ENCODE results near the gene INPP5D. TPM values are rescaled to one million over a fixed set of nuclear protein-coding genes. Genes with fewer than 3 reads are reported as not detected.
"Not testable (repeated sequence)": the region's sequence is repeated elsewhere in the genome, so short reads cannot be mapped to it uniquely, and the experiment has no call there.

INPP5D gene
- total RNA-seq, 1 experiment from 2014 or later, result 2.6 TPM

DNA sequence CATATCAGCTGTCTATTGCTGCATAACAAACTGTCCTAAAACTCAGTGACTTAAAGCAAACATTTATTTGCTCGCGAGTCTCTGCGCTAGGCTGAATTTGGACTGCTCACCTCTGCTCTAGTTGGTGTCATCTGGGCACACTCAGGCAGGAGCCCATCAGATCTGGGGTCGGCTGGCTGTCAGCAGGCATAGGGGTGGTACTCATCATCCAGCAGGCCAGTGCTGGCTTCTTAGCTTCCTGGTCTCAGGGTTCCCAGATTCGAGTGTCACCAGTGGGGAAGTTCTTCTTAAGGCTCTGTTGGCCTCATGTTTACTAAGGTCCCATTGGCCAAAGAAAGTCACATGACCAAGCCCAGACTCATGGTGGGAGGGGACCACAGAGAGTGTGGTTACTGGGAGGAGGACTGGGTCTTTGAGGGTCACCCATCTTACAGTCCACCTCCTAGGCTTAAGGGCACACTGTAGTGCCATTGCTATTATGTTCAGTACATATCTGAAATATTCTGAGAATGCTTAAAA lies 119.8 kb downstream of the INPP5D start:
- Histone ChIP-seq H3K27me3 (replicated peaks) (no peaks in the 10 kb centered on the region), H3K4me3 (no peak overlapping the region), H3K36me3 (no peaks in the 10 kb centered on the region; the same call in 1 of the 2 replicates), H3K9me3 (replicated peaks) (no peaks in the 10 kb centered on the region; the same call in 1 of the 2 replicates), H3K4me1 (replicated peaks) (no peaks in the 10 kb centered on the region), H3K27ac (no peak overlapping the region)
- DNase-seq (ENCODE audit: low read depth in 1 of 2, low spot score in 2 of 2), result no peak

DNA sequence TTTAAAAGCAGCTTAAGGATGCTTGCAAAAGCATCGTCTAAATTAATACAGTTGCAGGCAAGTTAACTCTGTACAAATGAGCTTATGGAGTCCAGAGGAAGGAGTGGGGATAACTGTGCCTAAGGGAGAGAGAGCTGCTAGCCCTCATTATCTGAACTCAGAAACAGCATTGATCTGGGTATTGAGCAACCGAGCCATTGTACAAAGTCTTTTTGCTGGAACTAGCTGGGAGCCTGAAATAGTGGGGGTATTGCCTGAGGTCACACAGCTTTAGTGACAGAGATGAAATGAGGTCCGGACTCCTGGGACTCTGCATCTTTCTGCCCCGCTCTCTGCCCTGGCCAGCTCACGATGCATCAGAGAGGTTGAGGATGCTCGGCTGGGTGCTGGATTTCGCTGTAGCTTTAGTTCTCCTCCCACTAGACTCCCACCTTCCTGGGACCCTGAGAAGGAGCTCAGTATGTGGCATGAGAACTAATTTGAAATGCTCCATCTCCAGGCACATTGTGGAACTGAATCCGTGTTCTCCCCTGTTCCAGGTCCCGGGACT lies 123.8 kb downstream of the INPP5D start:
- Histone ChIP-seq H3K4me3 (no peak overlapping the region), H3K36me3 (no peaks in the 10 kb centered on the region; the same call in 1 of the 2 replicates), H3K9me3 (replicated peaks) (no peaks in the 10 kb centered on the region; the same call in 1 of the 2 replicates), H3K27ac (no peak overlapping the region), H3K27me3 (replicated peaks) (no peaks in the 10 kb centered on the region), H3K4me1 (replicated peaks) (no peaks in the 10 kb centered on the region)
- no peak for DNase-seq (ENCODE audit: low read depth in 1 of 2, low spot score in 2 of 2)

DNA sequence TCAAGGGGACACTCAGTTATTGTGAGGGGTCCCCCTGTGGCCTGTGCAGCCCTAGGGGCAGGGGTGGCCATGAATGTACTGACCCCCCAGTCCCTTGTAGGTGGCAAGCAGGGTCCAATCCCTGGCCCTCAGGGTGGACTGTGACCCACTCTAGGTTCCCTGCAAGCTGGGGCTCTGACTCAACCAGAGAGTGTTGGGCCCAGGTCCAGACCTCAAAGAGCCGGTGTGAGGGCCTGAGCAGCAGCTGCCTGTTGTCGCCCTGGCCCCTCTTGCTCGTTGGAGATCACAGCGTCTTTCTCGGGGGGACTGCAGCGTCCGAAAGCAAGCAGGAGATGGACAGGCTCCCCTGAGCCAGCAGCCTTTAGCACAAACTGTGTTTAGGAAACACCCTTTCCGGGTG lies 124.5 kb downstream of the INPP5D start:
- no peak for DNase-seq (ENCODE audit: low read depth in 1 of 2, low spot score in 2 of 2)
- H3K27me3 ChIP-seq (replicated peaks), result no peaks in the 10 kb centered on the region
- no peaks in the 10 kb centered on the region; the same call in 1 of the 2 replicates for H3K9me3 ChIP-seq (replicated peaks)
- H3K4me1 ChIP-seq (replicated peaks), result no peaks in the 10 kb centered on the region
- no peaks in the 10 kb centered on the region; the same call in 1 of the 2 replicates for H3K36me3 ChIP-seq
- no peak overlapping the region for H3K27ac ChIP-seq
- H3K4me3 ChIP-seq, result no peak overlapping the region

DNA sequence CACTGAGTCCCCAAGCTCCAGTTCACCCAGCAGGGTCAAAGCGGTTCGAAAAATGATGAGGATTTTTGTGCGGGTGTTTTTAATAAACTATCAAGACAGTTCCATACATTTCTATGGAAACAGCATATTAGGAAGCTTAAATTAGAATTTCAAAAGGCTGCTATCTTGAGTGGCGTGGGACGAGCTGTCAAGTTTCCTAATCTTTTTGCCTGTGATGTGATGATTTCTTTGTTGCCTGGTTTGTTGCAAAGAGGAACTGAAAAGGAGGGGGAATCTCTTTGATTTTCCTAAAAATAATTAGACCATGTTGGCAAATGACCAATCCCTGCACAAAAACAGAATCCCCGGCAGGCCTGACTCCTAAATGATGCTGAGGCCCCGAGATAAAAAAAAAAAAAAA lies 125.2 kb downstream of the INPP5D start:
- Histone ChIP-seq H3K4me1 (replicated peaks) (no peaks in the 10 kb centered on the region), H3K27ac (no peak overlapping the region), H3K4me3 (no peak overlapping the region), H3K27me3 (replicated peaks) (no peaks in the 10 kb centered on the region), H3K9me3 (replicated peaks) (no peaks in the 10 kb centered on the region), H3K36me3 (no peaks in the 10 kb centered on the region)
- no peak for DNase-seq (ENCODE audit: low read depth in 1 of 2, low spot score in 2 of 2)

DNA sequence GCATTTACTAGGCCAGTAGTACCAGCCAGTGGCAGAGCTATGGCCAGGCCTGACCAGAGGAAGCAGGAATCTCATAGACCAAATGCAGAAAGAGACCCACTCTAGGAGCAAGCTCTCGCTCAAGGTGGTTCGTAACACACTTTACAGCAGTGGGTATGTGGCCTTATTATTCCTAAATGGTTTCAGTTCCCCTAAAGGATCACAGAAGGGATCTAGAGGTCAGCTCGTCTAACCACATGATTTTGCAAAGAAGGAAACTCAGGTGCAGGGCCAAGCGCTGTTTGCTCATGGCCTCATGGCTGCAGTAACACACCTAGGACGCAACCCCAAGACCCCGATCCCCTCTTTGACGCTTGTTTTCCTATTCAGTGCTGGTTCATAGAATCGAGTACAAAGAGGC lies 125.8 kb downstream of the INPP5D start:
- H3K27ac ChIP-seq, result no peak overlapping the region
- no peaks in the 10 kb centered on the region for H3K4me1 ChIP-seq (replicated peaks)
- DNase-seq (ENCODE audit: low read depth in 1 of 2, low spot score in 2 of 2), result no peak
- no peaks in the 10 kb centered on the region for H3K36me3 ChIP-seq
- no peaks in the 10 kb centered on the region for H3K27me3 ChIP-seq (replicated peaks)
- no peak overlapping the region for H3K4me3 ChIP-seq
- no peaks in the 10 kb centered on the region for H3K9me3 ChIP-seq (replicated peaks)

DNA sequence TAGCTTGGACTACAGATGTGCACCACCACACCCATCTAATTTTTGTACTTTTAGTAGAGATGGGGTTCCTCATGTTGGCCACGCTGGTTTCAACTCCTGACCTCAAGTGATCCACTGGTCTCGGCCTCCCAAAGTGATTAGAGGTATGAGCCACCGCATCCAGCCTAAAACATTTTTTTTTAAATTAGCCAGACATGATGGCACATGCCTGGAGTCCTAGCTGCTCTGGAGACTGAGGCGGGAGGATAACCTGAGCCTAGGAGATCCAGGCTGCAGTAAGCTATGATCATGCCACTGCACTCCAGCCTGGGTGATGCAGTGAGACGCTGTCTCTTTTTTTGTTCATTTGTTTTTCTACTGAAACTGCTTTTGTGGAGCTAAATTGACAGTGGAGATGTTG lies 126.7 kb downstream of the INPP5D start:
- H3K9me3 ChIP-seq (replicated peaks), result no peaks in the 10 kb centered on the region
- no peaks in the 10 kb centered on the region for H3K4me1 ChIP-seq (replicated peaks)
- no peaks in the 10 kb centered on the region for H3K36me3 ChIP-seq
- H3K27me3 ChIP-seq (replicated peaks), result no peaks in the 10 kb centered on the region
- H3K4me3 ChIP-seq, result no peak overlapping the region
- no peak for DNase-seq (ENCODE audit: low read depth in 1 of 2, low spot score in 2 of 2)
- no peak overlapping the region for H3K27ac ChIP-seq

DNA sequence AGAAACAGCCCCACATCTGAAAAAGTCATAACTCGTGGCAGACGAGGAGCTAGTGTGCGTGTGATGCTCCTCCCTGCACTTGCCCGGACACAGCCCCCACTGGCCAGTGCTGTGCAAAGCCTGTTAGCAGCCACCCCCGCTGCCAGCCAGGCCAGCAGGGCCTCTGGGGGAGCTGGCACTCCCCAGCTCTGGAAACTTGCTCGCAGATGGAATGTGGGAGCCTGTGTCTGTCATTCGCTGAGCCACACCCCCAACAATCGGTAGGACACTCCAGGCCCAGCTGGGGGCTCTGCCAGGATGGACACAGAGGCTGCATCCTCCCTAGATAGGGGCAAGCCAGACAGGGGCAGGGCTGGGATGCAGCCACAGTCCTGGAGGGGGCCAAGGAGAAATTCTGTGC lies 128.9 kb downstream of the INPP5D start:
- Histone ChIP-seq H3K27ac (no peak overlapping the region), H3K4me3 (no peak overlapping the region), H3K36me3 (no peaks in the 10 kb centered on the region), H3K27me3 (replicated peaks) (no peaks in the 10 kb centered on the region), H3K9me3 (replicated peaks) (no peaks in the 10 kb centered on the region), H3K4me1 (replicated peaks) (no peaks in the 10 kb centered on the region)
- no peak for DNase-seq (ENCODE audit: low read depth in 1 of 2, low spot score in 2 of 2)

DNA sequence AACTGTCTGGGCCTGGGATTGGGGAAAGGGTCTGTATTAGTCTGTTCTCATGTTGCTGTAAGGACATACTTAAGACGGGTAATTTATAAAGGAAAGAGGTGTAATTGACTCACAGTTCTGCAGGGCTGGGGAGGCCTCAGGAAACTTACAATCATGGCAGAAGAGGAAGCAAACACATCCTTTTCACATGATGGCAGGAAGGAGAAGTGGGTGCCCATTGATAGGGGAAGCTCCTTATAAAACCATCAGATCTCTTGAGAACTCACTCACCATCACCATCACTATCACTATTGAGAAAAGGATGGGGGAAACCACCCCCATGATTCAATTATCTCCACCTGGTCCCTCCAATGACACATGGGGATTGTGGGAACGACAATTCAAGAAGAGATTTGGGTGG lies 130.9 kb downstream of the INPP5D start:
- H3K9me3 ChIP-seq (replicated peaks); H3K27ac ChIP-seq; H3K36me3 ChIP-seq; H3K4me1 ChIP-seq (replicated peaks); DNase-seq (ENCODE audit: low read depth in 1 of 2, low spot score in 2 of 2); H3K27me3 ChIP-seq (replicated peaks); H3K4me3 ChIP-seq: not testable (repeated sequence)

DNA sequence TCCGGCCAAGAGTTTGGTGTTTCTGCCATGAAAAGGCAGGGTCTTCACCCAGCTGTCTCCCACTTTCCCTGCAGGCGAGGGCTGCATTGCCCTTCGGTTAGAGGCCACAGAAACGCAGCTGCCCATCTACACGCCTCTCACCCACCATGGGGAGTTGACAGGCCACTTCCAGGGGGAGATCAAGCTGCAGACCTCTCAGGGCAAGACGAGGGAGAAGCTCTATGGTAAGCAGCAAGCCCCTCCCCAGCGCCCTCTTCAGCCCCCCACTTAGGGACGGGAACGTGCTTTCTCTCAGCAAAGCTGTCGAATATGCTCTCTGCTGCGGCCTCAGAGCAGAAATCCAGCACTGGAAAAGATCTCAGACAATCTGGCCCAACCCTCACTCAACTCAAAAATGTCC lies 133.6 kb downstream of the INPP5D start:
- Histone ChIP-seq H3K27ac (no peak overlapping the region), H3K27me3 (replicated peaks) (no peaks in the 10 kb centered on the region), H3K9me3 (replicated peaks) (no peaks in the 10 kb centered on the region), H3K36me3 (no peaks in the 10 kb centered on the region), H3K4me1 (replicated peaks) (no peaks in the 10 kb centered on the region), H3K4me3 (no peak overlapping the region)
- no peak for DNase-seq (ENCODE audit: low read depth in 1 of 2, low spot score in 2 of 2)

DNA sequence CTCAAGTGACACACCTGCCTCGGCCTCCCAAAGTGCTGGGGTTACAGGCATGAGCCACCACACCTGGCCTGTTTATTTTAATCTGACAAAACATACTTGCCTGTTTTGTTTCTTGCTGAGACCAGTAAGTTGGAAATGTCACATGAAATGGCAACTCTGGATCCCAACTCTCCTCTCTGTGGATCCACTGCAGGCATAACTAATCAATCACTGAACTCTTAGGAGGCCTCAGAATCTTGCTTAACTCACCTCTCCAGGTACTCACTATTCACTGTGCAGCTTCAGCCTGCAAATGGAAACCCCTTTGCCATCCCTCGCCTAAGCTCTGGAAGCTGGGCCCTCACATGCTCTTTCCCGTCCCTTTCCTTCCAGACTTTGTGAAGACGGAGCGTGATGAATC lies 134.9 kb downstream of the INPP5D start:
- no peak overlapping the region for H3K4me3 ChIP-seq
- no peak overlapping the region for H3K27ac ChIP-seq
- no peaks in the 10 kb centered on the region for H3K36me3 ChIP-seq
- no peaks in the 10 kb centered on the region for H3K27me3 ChIP-seq (replicated peaks)
- no peaks in the 10 kb centered on the region for H3K9me3 ChIP-seq (replicated peaks)
- no peak for DNase-seq (ENCODE audit: low read depth in 1 of 2, low spot score in 2 of 2)
- H3K4me1 ChIP-seq (replicated peaks), result no peaks in the 10 kb centered on the region

DNA sequence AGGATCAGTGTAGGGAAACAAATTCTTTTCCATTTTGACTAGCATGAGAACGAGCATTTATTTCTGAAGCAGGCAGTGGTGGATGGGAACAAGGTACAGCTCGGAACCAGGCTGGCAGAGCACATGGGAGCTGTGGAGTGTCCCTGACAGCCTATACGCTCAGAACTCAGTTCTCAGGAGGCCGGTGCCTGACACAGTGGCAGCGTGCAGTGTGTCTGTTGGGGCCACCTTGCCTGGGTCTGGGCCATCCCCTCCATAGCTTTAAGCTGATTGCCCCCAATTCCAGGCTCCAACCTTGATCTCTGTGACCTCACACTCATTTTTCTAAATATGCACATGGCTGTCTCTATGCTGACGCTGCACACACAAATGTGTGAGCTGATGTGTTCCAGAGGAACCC lies 136.9 kb downstream of the INPP5D start:
- Histone ChIP-seq H3K36me3 (no peaks in the 10 kb centered on the region), H3K27ac (no peak overlapping the region)
- DNase-seq (ENCODE audit: low read depth in 1 of 2, low spot score in 2 of 2), result no peak

DNA sequence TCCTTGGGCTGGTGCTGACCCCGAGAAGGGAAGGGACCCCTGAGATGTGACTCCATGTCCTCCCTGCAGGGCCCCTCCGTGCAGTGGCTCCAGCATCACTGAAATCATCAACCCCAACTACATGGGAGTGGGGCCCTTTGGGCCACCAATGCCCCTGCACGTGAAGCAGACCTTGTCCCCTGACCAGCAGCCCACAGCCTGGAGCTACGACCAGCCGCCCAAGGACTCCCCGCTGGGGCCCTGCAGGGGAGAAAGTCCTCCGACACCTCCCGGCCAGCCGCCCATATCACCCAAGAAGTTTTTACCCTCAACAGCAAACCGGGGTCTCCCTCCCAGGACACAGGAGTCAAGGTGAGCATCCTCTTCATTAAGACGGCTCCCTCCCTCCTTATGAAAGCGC lies 137.9 kb downstream of the INPP5D start:
- no peaks in the 10 kb centered on the region for H3K4me1 ChIP-seq (replicated peaks)
- no peaks in the 10 kb centered on the region for H3K27me3 ChIP-seq (replicated peaks)
- no peaks in the 10 kb centered on the region for H3K9me3 ChIP-seq (replicated peaks)
- no peaks in the 10 kb centered on the region for H3K36me3 ChIP-seq
- H3K4me3 ChIP-seq, result no peak overlapping the region
- DNase-seq (ENCODE audit: low read depth in 1 of 2, low spot score in 2 of 2), result no peak
- no peak overlapping the region for H3K27ac ChIP-seq

More for the DNA sequence above, 136.9 kb downstream of the INPP5D start:
- Histone ChIP-seq H3K27me3 (replicated peaks) (no peaks in the 10 kb centered on the region), H3K9me3 (replicated peaks) (no peaks in the 10 kb centered on the region), H3K4me3 (no peak overlapping the region), H3K4me1 (replicated peaks) (no peaks in the 10 kb centered on the region)

DNA sequence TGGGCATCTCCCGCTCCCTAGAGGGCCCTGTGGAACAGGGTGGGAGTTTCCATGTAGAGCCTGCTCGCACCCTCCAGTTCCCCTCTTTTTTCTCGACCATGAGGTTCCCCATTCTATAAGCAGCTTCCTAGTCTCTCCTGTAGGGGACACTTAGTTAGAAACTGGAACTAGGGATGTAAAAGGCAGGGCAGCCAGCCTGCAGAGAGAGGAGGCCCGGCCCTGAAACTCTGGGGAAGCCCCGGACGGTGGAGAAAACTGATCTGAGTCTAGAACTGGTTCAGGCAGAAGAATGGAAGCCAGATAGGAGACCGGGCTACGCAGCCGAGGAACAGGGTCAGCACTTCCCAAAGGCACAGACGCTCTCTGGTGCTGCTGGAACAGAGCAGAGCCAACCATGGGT lies 139.7 kb downstream of the INPP5D start:
- no peak overlapping the region for H3K27ac ChIP-seq
- H3K4me3 ChIP-seq, result no peak overlapping the region
- no peaks in the 10 kb centered on the region for H3K27me3 ChIP-seq (replicated peaks)
- H3K36me3 ChIP-seq, result no peaks in the 10 kb centered on the region
- no peaks in the 10 kb centered on the region for H3K4me1 ChIP-seq (replicated peaks)
- DNase-seq (ENCODE audit: low read depth in 1 of 2, low spot score in 2 of 2), result no peak
- H3K9me3 ChIP-seq (replicated peaks), result no peaks in the 10 kb centered on the region

DNA sequence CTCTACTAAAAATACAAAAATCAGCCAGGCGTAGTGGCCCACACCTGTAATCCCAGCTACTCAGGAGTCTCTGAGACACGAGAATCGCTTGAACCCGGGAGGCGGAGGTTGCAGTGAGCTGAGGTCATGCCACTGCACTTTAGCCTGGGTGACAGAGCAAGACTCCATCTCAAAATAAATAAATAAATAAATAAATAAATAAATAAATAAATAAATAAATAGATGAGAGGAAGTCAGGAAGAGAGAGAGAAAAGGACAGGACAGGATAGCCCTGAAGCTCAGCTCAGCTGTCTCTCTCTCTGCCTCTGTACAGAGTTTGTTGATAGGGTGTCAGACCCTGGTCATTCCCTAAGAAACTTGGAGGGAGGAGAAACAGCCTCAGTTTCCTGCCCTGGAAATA lies 140.6 kb downstream of the INPP5D start:
- H3K4me3 ChIP-seq; H3K27ac ChIP-seq; H3K9me3 ChIP-seq (replicated peaks); H3K4me1 ChIP-seq (replicated peaks); H3K27me3 ChIP-seq (replicated peaks); H3K36me3 ChIP-seq; DNase-seq (ENCODE audit: low read depth in 1 of 2, low spot score in 2 of 2): not testable (repeated sequence)
